Gastroesophageal sphincter (tissue), 4 donors: ENCODE measurements around the gene CHD6. TPM values are rescaled to one million over a fixed set of nuclear protein-coding genes. Genes with fewer than 3 reads are reported as not detected.

Source experiments
- ATAC-seq: fragments of 150-250 bp; one replicate; pipeline ENCODE4 v1.9.1; 2016; ENCODE audit warnings: mild to moderate bottlenecking, moderate library complexity
- H3K27ac ChIP-seq, 4 donors: fragments of 200-600 bp; sonication (generic) in 3 of 4; 1 replicate in 3 of 4; 2 replicates in 1 of 4; pipeline ENCODE4 v1.5.1; 2016 to 2019
- H3K27me3 ChIP-seq: fragments of 200-600 bp; sonication (generic); one replicate; pipeline ENCODE4 v1.5.1; 2019
- H3K36me3 ChIP-seq, 2 donors: fragments of 200-600 bp; sonication (generic); one replicate each; pipeline ENCODE4 v1.5.1; 2019; ENCODE audit warnings: control low read depth in 1 of 2
- H3K4me1 ChIP-seq, 3 donors: fragments of 200-600 bp; sonication (generic); 1 replicate in 2 of 3; 2 replicates in 1 of 3; pipeline ENCODE4 v1.5.1; 2016 to 2019; ENCODE audit warnings: control low read depth in 2 of 3
- H3K4me3 ChIP-seq, 2 donors: fragments of 200-600 bp; sonication (generic); one replicate each; pipeline ENCODE4 v1.5.1; 2019; ENCODE audit warnings: mild to moderate bottlenecking in 1 of 2, moderate library complexity in 1 of 2
- H3K9me3 ChIP-seq, 3 donors: fragments of 200-600 bp; sonication (generic); one replicate each; pipeline ENCODE4 v1.5.1; 2017 to 2019; ENCODE audit warnings: control low read depth in 2 of 3
- EP300 ChIP-seq: sonication (generic); formaldehyde crosslinking; IDR thresholded peaks from one replicate; pipeline ENCODE4 v1.6.1; 2017; ENCODE audit warnings: antibody characterized with exemption, mild to moderate bottlenecking
- POLR2A ChIP-seq, 2 donors: fragments of 450-650 bp; IDR thresholded peaks; one replicate each; pipeline ENCODE4 v1.6.1; 2017; ENCODE audit warnings: antibody characterized with exemption in 2 of 2, mild to moderate bottlenecking in 2 of 2, moderate library complexity in 1 of 2
- POLR2AphosphoS5 ChIP-seq: sonication (generic); formaldehyde crosslinking; IDR thresholded peaks from one replicate; pipeline ENCODE4 v1.6.1; 2017; ENCODE audit warnings: antibody characterized with exemption
- WGBS, 2 donors: methylation state at CpG; one replicate each; pipeline ENCODE4 v1.1.5; 2018; ENCODE audit warnings: low coverage in 1 of 2; 5-methylcytosine and 5-hydroxymethylcytosine counted together
- total RNA-seq, 4 donors: library from RNA; depleted of rRNA; stranded (reverse); fragments of >200 nt; gene quantifications; one replicate each; pipeline ENCODE4 v1.1.0, GENCODE V29; 2016
- TF ChIP-seq, protein P1 (sequence below), 4 experiments: fragments of 200-600 bp in 2 of 4; fragments of 450-650 bp in 2 of 4; sonication (generic) in 1 of 4; IDR thresholded peaks; one replicate each; pipeline ENCODE4 v1.5.1; 2017 to 2019; ENCODE audit warnings: antibody characterized with exemption in 4 of 4, mild to moderate bottlenecking in 2 of 4, moderate library complexity in 2 of 4

Gene CHD6
- total RNA-seq, 4 donors from 2014 or later: 37.4 to 58.3 (median 40.4) TPM

GRCh38 chr20:41616228-41616627 is 1.9 kb downstream of the CHD6 start:
- no peak for ATAC-seq
- WGBS, 2 donors: 53 to 58% methylated on average over 3 to 4 of the region's 4 CpGs
- TF ChIP-seq POLR2A (IDR thresholded peaks at IDR 0.05) (no peak), POLR2AphosphoS5 (no peak), EP300 (no peak)
- TF ChIP-seq, protein P1, sequence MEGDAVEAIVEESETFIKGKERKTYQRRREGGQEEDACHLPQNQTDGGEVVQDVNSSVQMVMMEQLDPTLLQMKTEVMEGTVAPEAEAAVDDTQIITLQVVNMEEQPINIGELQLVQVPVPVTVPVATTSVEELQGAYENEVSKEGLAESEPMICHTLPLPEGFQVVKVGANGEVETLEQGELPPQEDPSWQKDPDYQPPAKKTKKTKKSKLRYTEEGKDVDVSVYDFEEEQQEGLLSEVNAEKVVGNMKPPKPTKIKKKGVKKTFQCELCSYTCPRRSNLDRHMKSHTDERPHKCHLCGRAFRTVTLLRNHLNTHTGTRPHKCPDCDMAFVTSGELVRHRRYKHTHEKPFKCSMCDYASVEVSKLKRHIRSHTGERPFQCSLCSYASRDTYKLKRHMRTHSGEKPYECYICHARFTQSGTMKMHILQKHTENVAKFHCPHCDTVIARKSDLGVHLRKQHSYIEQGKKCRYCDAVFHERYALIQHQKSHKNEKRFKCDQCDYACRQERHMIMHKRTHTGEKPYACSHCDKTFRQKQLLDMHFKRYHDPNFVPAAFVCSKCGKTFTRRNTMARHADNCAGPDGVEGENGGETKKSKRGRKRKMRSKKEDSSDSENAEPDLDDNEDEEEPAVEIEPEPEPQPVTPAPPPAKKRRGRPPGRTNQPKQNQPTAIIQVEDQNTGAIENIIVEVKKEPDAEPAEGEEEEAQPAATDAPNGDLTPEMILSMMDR (IDR thresholded peaks at IDR 0.05): no peak
- H3K4me3 ChIP-seq: no peak overlapping the region
- peaks cover 9 to 54% (median 12%) of the 10 kb centered on the region in 3 donors for H3K4me1 ChIP-seq
- no peaks in the 10 kb centered on the region for H3K27me3 ChIP-seq
- H3K9me3 ChIP-seq: no peaks in the 10 kb centered on the region
- no peaks in the 10 kb centered on the region for H3K36me3 ChIP-seq
- no peak overlapping the region for H3K27ac ChIP-seq

DNA sequence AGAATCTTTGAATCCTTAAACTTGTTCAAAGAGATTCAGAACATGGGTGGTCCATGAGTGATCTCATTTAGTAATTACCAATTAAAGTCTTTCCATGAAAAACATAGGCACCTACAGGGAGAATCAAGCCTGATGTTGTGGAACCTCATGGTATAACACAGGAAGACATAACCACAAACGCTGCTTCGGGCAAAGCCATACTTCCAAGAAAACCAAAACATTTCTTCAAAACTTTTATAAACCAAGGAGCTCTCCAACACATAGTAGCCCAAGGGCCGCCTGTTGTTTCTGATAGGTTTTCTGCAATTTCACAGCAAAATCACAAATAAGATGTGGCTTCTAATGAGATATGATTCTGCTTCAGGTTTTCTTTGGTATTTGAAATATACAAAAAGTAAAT is 2.5 kb downstream of the CHD6 start:
- 67 to 73% methylated on average over 3 of the region's 3 CpGs for WGBS, 2 donors
- TF ChIP-seq POLR2AphosphoS5 (no peak), POLR2A (IDR thresholded peaks at IDR 0.05) (no peak), EP300 (no peak)
- TF ChIP-seq, protein P1 (IDR thresholded peaks at IDR 0.05): no peak

GRCh38 chr20:41615110-41615509 is 3.1 kb downstream of the CHD6 start:
- WGBS, 2 donors: 27 to 54% methylated on average over 1 of the region's 1 CpG
- no peak overlapping the region for H3K4me3 ChIP-seq
- no peaks in the 10 kb centered on the region for H3K36me3 ChIP-seq
- H3K4me1 ChIP-seq: peaks cover 9 to 54% (median 12%) of the 10 kb centered on the region in 3 donors
- no peaks in the 10 kb centered on the region for H3K27me3 ChIP-seq
- H3K9me3 ChIP-seq: no peaks in the 10 kb centered on the region
- H3K27ac ChIP-seq: no peak overlapping the region
- TF ChIP-seq EP300 (no peak), POLR2AphosphoS5 (no peak), POLR2A (IDR thresholded peaks at IDR 0.05) (no peak)
- TF ChIP-seq, protein P1 (IDR thresholded peaks at IDR 0.05): no peak
- no peak for ATAC-seq

More for the DNA sequence above, 2.5 kb downstream of the CHD6 start:
- Histone ChIP-seq H3K27ac (no peak overlapping the region), H3K4me3 (no peak overlapping the region), H3K4me1 (peaks cover 9 to 54% (median 12%) of the 10 kb centered on the region in 3 donors), H3K27me3 (no peaks in the 10 kb centered on the region), H3K36me3 (no peaks in the 10 kb centered on the region), H3K9me3 (no peaks in the 10 kb centered on the region)
- no peak for ATAC-seq

DNA sequence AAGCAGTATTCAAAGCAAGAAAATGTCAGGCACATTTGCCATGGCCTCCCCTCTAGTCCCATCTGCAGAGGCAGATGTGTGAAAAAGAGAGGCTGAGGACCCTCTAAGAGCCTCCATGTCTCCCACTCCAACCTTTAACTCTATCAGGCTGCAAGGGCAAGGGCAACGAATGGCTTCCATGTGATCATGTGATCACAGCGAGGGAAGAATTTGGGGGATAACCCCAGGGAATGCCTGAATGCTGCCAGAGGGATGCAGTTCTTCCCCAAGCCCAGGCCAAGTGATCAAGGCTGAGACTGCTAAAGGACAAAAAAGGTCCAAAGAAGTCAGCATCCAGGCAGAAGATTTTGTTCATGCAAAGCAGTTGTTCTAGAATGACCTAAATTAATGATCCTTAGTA is 4.9 kb downstream of the CHD6 start:
- Histone ChIP-seq H3K36me3 (no peaks in the 10 kb centered on the region), H3K9me3 (no peaks in the 10 kb centered on the region), H3K4me3 (no peak overlapping the region), H3K27ac (no peak overlapping the region), H3K4me1 (peaks cover 9 to 56% (median 17%) of the 10 kb centered on the region in 3 donors), H3K27me3 (no peaks in the 10 kb centered on the region)
- WGBS, 2 donors: 67 to 79% methylated on average over 1 to 2 of the region's 2 CpGs
- TF ChIP-seq POLR2AphosphoS5 (no peak), EP300 (no peak), POLR2A (IDR thresholded peaks at IDR 0.05) (no peak)
- TF ChIP-seq, protein P1 (IDR thresholded peaks at IDR 0.05): no peak
- no peak for ATAC-seq

GRCh38 chr20:41609474-41609873 is 8.7 kb downstream of the CHD6 start:
- 74 to 76% methylated on average over 3 of the region's 3 CpGs for WGBS, 2 donors
- Histone ChIP-seq H3K27ac (no peak overlapping the region), H3K9me3 (no peaks in the 10 kb centered on the region), H3K4me3 (no peak overlapping the region), H3K27me3 (no peaks in the 10 kb centered on the region), H3K4me1 (peaks cover 3 to 41% (median 10%) of the 10 kb centered on the region in 3 donors), H3K36me3 (no peaks in the 10 kb centered on the region)
- no peak for TF ChIP-seq EP300
- TF ChIP-seq POLR2A (IDR thresholded peaks at IDR 0.05): no peak
- TF ChIP-seq, protein P1 (IDR thresholded peaks at IDR 0.05): no peak
- no peak for TF ChIP-seq POLR2AphosphoS5
- no peak for ATAC-seq
